NCI-H1092 (cell line): ENCODE measurements around the gene CABP1.
"Not testable (repeated sequence)": the region's sequence is repeated elsewhere in the genome, so short reads cannot be mapped to it uniquely, and the experiment has no call there.

Experiments used
- DNase-seq: peaks from one replicate; lab custom pipeline; 2025; lab: John Stamatoyannopoulos, UW

The CABP1 gene

GRCh38 chr12:120639771-120640721, at the start of gene CABP1:
Gene CABP1, plus strand, starts transcription at chr12:120640626. Its CDS starts 60 bp downstream, at chr12:120640686.
- no peak for DNase-seq

GRCh38 chr12:120590741-120591407, 49.6 kb upstream of the CABP1 start:
- DNase-seq, result no peak

DNA sequence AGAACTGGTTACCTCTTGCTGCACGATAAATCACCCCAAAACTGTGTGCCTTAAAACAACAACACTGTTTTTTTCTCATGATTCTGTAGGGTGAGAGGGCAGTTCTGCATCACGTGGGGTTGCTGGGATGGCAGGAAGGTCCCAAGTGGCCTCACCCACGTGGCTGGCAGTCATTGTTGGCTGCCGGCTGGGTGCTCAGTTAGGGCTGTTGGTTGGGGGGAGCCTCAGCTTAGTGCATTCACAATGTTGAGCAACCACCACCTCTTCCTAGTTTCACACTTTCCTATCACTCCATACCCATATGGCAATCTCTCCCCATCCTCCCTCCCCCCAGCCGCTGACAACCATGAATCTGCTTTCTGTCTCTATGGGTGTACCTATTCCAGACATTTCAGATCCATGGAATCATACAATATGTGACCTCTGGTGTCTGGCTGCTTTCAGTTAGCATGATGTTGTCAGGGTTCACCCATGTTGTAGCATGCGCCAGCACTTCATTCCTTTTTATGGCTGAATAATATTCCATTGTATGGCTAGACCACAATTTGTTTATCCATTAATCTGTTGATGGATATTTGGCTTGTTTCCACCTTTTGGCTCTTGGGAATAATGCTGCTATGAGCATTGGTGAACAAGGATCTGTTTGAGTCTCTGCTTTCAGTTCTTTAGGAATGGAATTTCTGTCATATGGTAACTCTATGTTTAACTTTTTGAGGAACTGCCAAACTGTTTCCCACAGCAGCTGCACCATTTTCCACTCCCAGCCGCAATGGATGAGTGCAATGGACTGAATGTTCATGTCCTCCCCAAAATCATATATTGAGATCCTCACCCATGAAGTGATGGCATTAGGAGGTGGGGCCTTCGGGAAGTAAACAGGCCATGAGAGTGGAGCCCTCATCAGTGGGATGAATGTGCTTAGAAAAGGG, 48.0 kb upstream of the CABP1 start:
- DNase-seq, result no peak

GRCh38 chr12:120596901-120597300, 43.5 kb upstream of the CABP1 start:
- DNase-seq, result no peak

DNA sequence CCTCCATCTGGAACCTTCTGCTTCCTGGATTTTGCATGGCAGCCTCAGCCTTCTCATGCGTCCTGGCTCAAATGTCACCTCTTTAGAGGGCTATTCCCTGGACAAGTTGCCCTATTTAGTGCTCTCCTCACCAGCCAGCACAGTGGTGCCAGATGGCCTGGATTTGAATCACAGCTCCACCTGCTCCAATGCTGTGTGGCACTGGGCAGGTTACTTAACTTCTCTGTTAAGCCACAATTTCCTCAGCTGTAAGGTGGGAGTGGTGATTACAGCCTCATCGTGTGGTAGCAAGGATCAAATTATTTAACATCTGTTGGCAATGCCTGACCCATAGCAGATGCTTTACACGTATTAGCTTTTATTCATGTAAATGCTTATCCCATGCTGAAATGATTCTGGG, 42.6 kb upstream of the CABP1 start:
- no peak for DNase-seq

DNA sequence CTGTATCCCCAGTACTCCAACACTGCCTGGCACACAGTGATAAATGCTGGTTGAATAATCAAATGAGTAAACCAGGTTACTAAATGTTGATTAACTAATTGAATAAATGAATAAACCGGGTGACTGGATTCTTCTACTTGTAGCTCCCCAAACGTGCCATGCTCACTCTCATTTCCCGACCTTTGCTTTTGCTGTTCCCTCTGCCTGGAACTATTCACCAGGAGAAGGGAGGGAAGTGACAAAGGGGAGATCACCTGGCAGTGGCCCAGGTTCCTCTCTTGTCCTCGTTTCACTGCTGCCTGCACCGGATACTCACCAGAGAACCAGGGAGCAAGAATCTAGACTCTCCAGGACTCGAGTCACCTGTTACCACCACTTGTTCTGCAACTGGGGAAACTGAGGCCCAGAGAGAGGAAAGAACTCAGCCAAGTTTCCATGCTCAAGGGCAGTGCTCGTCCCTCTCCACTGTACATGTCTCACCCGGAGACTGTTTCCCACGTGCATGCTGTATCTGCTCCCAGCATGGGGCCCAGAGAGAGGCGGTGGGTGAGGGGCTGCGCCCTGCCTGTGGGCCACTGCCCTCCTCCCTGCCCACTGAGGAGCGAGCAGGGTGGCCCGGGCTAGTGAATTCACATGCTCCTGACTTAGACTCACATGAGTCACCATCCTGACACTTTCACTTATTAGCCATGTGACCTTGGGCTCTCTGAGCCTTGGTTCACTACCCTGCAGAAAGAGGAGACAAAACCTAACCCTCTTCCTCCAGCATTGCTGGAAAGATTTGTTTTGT, 41.6 kb upstream of the CABP1 start:
- DNase-seq, result no peak

GRCh38 chr12:120599672-120600552, 40.5 kb upstream of the CABP1 start:
- DNase-seq, result no peak

DNA sequence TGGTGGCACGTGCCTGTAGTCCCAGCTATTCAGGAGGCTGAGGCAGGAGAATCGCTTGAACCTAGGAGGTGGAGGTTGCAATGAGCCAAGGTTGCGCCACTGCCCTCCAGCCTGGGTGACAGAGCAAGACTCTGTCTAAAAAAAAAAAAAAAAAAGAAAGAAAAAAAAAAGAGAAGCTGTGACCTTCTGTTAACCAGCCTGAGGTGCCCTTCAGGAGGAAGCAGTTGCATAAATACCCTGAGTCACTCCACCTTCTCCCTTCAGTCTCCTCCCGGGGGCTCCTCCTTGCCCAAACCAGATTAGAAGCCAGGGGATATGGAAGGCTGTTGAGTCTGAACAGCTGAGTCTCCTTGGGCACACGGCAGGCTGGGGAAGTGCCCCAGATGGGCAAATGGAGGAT, 38.0 kb upstream of the CABP1 start:
- DNase-seq, result not testable (repeated sequence)

- no peak for DNase-seq
These were observed 29.9 kb upstream of the CABP1 start for GRCh38 chr12:120610560-120610959.

- DNase-seq, result not testable (repeated sequence)
These were observed 28.9 kb upstream of the CABP1 start for GRCh38 chr12:120611534-120611933.

GRCh38 chr12:120614848-120615247, 25.6 kb upstream of the CABP1 start:
- DNase-seq, result no peak

GRCh38 chr12:120617193-120617592, 23.2 kb upstream of the CABP1 start:
- DNase-seq, result not testable (repeated sequence)

DNA sequence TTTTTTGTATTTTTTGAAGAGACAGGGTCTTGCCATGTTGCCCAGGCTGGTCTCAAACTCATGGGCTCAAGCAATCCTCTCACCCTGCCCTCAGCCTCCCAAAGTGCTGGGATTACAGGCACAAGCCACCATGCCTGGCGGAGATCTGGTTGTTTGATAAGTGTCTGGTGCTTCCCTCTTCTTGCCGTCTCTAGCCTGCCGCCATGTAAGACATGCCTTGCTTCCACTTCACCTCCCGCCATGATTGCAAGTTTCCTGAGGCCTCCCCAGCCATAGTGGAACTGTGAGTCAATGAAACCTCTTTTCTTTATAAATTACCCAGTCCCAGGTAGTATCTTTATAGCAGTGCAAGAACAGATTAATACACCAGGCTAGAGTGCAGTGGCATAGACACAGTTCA, 22.7 kb upstream of the CABP1 start:
- not testable (repeated sequence) for DNase-seq

- no peak for DNase-seq
These were observed 21.3 kb upstream of the CABP1 start for GRCh38 chr12:120618954-120619615.

GRCh38 chr12:120620624-120621023, 19.8 kb upstream of the CABP1 start:
- DNase-seq, result no peak

DNA sequence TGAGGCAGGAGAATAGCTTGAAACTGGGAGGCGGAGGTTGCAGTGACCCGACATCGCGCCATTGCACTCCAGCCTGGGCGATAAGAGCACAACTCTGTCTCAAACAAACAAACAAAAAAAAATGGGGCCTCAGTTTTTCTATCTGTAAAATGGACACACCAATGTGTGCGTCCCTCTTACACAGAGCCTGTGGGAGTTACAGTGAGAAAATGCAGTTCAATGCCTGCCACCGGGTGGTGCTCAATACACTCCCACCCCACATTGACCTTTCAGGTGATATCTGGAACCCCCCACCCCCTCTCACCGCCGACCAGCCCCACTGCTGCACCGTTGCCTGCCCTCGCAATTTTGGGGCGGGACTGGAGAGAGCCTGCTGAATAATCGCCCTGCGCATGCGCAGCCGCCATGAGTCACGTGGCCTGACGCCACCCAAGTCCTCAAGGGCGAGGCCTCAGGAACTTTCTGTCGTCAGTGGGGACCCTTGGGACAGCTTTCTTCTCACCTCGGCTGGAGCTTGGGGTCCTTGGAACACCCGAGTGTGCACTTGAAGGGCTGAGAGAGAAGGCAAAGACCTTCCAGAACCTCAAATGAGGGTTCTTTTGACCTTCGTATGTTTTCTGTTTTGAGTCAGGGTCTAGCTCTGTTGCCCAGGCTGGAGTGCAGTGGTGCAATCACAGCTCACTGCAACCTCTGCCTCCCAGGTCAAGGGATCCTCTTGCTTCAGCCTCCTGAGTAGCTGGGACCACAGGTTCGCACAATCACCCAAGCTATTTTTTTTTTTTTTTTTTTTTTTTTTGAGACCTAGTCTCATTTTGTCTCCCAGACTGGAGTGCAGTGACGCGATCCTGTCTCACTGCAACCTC, 14.6 kb upstream of the CABP1 start:
- no peak for DNase-seq

GRCh38 chr12:120628919-120629318, 11.5 kb upstream of the CABP1 start:
- no peak for DNase-seq

GRCh38 chr12:120630104-120630892, 10.1 kb upstream of the CABP1 start:
- DNase-seq, result no peak
